CD4-positive, alpha-beta T cell (primary cell): ENCODE results near the gene RALGPS1. TPM values are rescaled to one million over a fixed set of nuclear protein-coding genes. Genes with fewer than 3 reads are reported as not detected.

ENCODE experiments used
- ATAC-seq: fragments of 200-7000 bp; cut with Tn5 transposase; one replicate; pipeline ENCODE4 v1.10.0; 2022; ENCODE audit warnings: mild to moderate bottlenecking; ENCODE audit not compliant: poor library complexity
- CTCF ChIA-PET: fragments of 350-600 bp; sonication (Branson Sonifier 250); formaldehyde crosslinking; loops from one replicate; lab custom pipeline; 2021; ENCODE audit warnings: antibody characterized with exemption, inconsistent platforms; lab: Charles Lee
- POLR2A ChIA-PET: fragments of 350-600 bp; sonication (Branson Sonifier 250); formaldehyde crosslinking; loops from one replicate; lab custom pipeline; 2021; ENCODE audit warnings: antibody characterized with exemption, inconsistent platforms; lab: Charles Lee
- DNase-seq, 14 experiments: peaks; one replicate each; pipeline ENCODE4 v3.0.0-alpha.2; 2013 to 2020; ENCODE audit warnings: mixed read lengths in 2 of 14
- H3K27ac ChIP-seq, 2 donors: one replicate each; pipeline versions ENCODE4 v1.5.1 to v1.7.0; 2013; ENCODE audit warnings: low read length in 2 of 2, low read depth in 1 of 2, mild to moderate bottlenecking in 1 of 2
- H3K27me3 ChIP-seq, 2 experiments: 1 replicate in 1 of 2; 2 replicates in 1 of 2; pipeline versions ENCODE4 v1.6.1 to v1.7.0; 2013; ENCODE audit warnings: low read length in 2 of 2, control low read depth in 1 of 2, mild to moderate bottlenecking in 1 of 2, moderate library complexity in 1 of 2; ENCODE audit not compliant: insufficient read depth in 2 of 2, control insufficient read depth in 1 of 2
- H3K36me3 ChIP-seq: one replicate; pipeline ENCODE4 v1.6.1; 2013; ENCODE audit warnings: low read length, control low read depth; ENCODE audit not compliant: insufficient read depth
- H3K4me1 ChIP-seq: one replicate; pipeline ENCODE4 v1.6.1; 2013; ENCODE audit warnings: low read length, control low read depth; ENCODE audit not compliant: insufficient read depth
- H3K4me3 ChIP-seq: one replicate; pipeline ENCODE4 v1.5.1; 2013; ENCODE audit warnings: mild to moderate bottlenecking, low read length, moderate library complexity
- H3K9me3 ChIP-seq, 2 experiments: 1 replicate in 1 of 2; 2 replicates in 1 of 2; pipeline versions ENCODE4 v1.6.1 to v1.7.0; 2013; ENCODE audit warnings: low read length in 2 of 2, mild to moderate bottlenecking in 2 of 2, control low read depth in 1 of 2, moderate library complexity in 1 of 2; ENCODE audit not compliant: control insufficient read depth in 1 of 2, insufficient read depth in 1 of 2
- H3K27ac Mint-ChIP-seq: one replicate; pipeline ENCODE4 v1.8.0; 2020; ENCODE audit warnings: mixed read lengths
- H3K27me3 Mint-ChIP-seq: one replicate; pipeline ENCODE4 v1.8.0; 2021; ENCODE audit warnings: mixed read lengths
- H3K36me3 Mint-ChIP-seq: one replicate; pipeline ENCODE4 v1.8.0; 2021; ENCODE audit warnings: low read depth, mixed read lengths
- H3K4me1 Mint-ChIP-seq: one replicate; pipeline ENCODE4 v1.8.0; 2021; ENCODE audit warnings: low read depth, mixed read lengths
- H3K4me3 Mint-ChIP-seq: one replicate; pipeline ENCODE4 v1.8.0; 2020; ENCODE audit warnings: mild to moderate bottlenecking, mixed read lengths
- H3K9me3 Mint-ChIP-seq: one replicate; pipeline ENCODE4 v1.8.0; 2020; ENCODE audit warnings: mixed read lengths
- intact Hi-C, 2 experiments: fragments of 100-400 bp; cut with DNase I in 1 of 2; cut with micrococcal nuclease in 1 of 2; formaldehyde crosslinking; loops; one replicate each; pipeline versions ENCODE4 v1.15.1 to v1.9.0; 2023 to 2025; cut with DNase I, micrococcal nuclease
- total RNA-seq, 174 experiments: library from RNA in 2 of 174; stranded (reverse) in 2 of 174; gene quantifications; one replicate each; pipeline ENCODE4 v1.2.3 and lab custom pipeline; 2021 to 2026
- TF ChIP-seq, protein P1 (sequence below): fragments of 200-600 bp; IDR thresholded peaks from one replicate; pipeline ENCODE4 v1.8.0; 2022; ENCODE audit warnings: antibody characterized with exemption, mild to moderate bottlenecking

RALGPS1 gene
- total RNA-seq, 2 experiments from 2014 or later: 5.8 to 6.3 TPM

DNA sequence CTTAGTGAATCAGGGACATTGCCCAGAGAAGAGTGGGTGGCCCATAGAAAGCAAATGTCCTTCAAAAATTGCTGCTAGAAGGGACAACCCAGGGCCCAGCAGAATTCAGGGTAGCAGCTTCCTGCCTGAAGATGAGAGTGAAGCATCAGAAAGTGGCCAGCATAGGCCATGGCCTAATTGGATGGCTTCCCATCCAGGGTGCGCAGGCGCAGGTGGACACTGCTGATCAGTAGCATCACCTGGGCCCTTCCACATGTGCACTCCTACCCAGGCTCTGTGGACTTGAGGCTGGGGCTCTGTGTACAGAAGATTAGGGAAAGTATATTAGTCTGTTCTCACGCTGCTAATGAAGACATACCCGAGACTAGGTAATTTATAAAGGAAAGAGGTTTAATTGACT is 291.4 kb downstream of the RALGPS1 start:
- CTCF ChIA-PET: no interaction called here
- no peaks in the 10 kb centered on the region for H3K27me3 ChIP-seq
- POLR2A ChIA-PET: no interaction called here
- H3K4me3 ChIP-seq: no peak overlapping the region
- Mint-ChIP-seq H3K9me3 (no peaks in the 10 kb centered on the region), H3K4me3 (no peak overlapping the region), H3K4me1 (peaks cover 10% of the 10 kb centered on the region), H3K36me3 (no peaks in the 10 kb centered on the region), H3K27me3 (peaks cover 37% of the 10 kb centered on the region), H3K27ac (no peak overlapping the region)
- no peaks in the 10 kb centered on the region for H3K9me3 ChIP-seq
- TF ChIP-seq, protein P1, sequence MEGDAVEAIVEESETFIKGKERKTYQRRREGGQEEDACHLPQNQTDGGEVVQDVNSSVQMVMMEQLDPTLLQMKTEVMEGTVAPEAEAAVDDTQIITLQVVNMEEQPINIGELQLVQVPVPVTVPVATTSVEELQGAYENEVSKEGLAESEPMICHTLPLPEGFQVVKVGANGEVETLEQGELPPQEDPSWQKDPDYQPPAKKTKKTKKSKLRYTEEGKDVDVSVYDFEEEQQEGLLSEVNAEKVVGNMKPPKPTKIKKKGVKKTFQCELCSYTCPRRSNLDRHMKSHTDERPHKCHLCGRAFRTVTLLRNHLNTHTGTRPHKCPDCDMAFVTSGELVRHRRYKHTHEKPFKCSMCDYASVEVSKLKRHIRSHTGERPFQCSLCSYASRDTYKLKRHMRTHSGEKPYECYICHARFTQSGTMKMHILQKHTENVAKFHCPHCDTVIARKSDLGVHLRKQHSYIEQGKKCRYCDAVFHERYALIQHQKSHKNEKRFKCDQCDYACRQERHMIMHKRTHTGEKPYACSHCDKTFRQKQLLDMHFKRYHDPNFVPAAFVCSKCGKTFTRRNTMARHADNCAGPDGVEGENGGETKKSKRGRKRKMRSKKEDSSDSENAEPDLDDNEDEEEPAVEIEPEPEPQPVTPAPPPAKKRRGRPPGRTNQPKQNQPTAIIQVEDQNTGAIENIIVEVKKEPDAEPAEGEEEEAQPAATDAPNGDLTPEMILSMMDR: no peak
- no peak overlapping the region for H3K27ac ChIP-seq
- peaks cover 4% of the 10 kb centered on the region for H3K4me1 ChIP-seq
- intact Hi-C loops: no loop called here
- ATAC-seq: no peak
- no peaks in the 10 kb centered on the region for H3K36me3 ChIP-seq
- DNase-seq: no peak

DNA sequence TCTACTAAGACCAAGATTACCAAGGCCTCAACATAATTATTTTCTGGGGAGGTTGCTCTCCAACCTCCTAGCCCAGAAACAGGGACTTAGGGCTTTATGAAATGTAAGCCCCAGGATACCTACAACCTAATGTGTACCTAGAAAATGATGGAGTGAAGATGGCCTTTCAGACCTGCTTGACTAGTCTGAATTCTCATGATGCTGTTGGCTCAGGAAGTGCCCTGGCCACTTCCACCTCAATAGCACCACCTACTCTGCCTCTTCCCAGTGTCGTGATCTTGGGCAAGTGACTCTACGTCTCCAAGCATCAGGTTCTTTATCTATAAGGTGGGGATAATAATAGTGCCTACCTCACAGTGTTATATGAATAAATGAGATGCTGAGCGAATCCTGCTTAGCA is 292.1 kb downstream of the RALGPS1 start:
- DNase-seq (no peak), ATAC-seq (no peak)
- peaks cover 40% of the 10 kb centered on the region for H3K27me3 Mint-ChIP-seq
- Histone ChIP-seq H3K27ac (no peak overlapping the region), H3K9me3 (no peaks in the 10 kb centered on the region), H3K36me3 (no peaks in the 10 kb centered on the region), H3K4me1 (peaks cover 4% of the 10 kb centered on the region), H3K4me3 (no peak overlapping the region), H3K27me3 (no peaks in the 10 kb centered on the region)
- POLR2A ChIA-PET: no interaction called here
- intact Hi-C loops: no loop called here
- no peak overlapping the region for H3K4me3 Mint-ChIP-seq
- H3K36me3 Mint-ChIP-seq: no peaks in the 10 kb centered on the region
- H3K9me3 Mint-ChIP-seq: no peaks in the 10 kb centered on the region
- H3K27ac Mint-ChIP-seq: no peak overlapping the region
- TF ChIP-seq, protein P1: no peak
- CTCF ChIA-PET: no interaction called here
- H3K4me1 Mint-ChIP-seq: peaks cover 10% of the 10 kb centered on the region

DNA sequence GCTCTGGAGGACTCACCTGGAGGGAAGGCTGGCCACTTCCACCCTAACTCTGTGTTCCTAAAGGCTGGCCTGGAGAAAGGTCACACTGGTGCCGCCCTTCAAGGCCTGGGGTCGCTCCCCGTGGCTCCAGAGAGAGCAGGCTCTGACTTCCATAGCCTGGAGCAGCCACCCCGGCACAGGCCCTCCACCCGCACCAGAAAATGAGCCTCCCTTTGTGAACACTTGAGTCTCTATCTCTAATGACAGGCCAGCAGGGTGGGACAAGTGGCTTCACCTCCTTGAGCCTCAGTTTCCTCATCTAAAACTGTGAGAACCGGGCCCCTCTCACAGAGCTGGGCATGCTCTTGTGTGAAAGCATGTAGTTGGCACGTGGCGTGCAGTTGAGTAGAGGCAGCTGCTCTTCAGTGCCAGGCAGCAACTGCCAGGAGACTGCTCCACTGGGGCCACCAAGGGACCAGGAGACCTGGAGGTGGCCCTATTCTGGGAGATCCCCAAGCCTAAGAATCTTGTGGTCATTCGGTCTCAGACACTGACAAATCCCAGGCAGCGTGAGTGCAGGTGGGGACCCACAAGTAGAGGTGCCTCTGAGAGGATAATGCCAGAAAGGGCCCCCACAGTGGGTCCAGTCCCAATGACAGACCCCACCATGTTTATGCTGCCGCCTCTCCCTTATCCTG is 293.3 kb downstream of the RALGPS1 start:
- Mint-ChIP-seq H3K4me1 (peaks cover 10% of the 10 kb centered on the region), H3K36me3 (no peaks in the 10 kb centered on the region), H3K9me3 (no peaks in the 10 kb centered on the region), H3K27ac (no peak overlapping the region), H3K27me3 (peaks cover 38% of the 10 kb centered on the region), H3K4me3 (no peak overlapping the region)
- Histone ChIP-seq H3K27ac (no peak overlapping the region), H3K4me3 (no peak overlapping the region), H3K27me3 (no peaks in the 10 kb centered on the region), H3K9me3 (no peaks in the 10 kb centered on the region), H3K4me1 (peaks cover 4% of the 10 kb centered on the region), H3K36me3 (no peaks in the 10 kb centered on the region)
- TF ChIP-seq, protein P1: no peak
- POLR2A ChIA-PET: no interaction called here
- CTCF ChIA-PET: no interaction called here
- ATAC-seq (no peak), DNase-seq (no peak)
- intact Hi-C loops: no loop called here
